WTC11 (cell line): Measurements from ENCODE around the gene CILP2. TPM values are rescaled to one million over a fixed set of nuclear protein-coding genes. Genes with fewer than 3 reads are reported as not detected.

Source experiments
- AR ChIP-seq: fragments of 250-450 bp; sonication (Bioruptor Pico); IDR thresholded peaks from 2 replicates; pipeline ENCODE4 v1.9.0; 2021; ENCODE audit warnings: mild to moderate bottlenecking
- ATF3 ChIP-seq: sonication (generic); formaldehyde crosslinking; conservative IDR thresholded peaks from 2 replicates; pipeline ENCODE4 v1.8.1; 2022; ENCODE audit warnings: mild to moderate bottlenecking, missing genetic modification reagents
- CBFB ChIP-seq: sonication (generic); formaldehyde crosslinking; IDR thresholded peaks from 2 replicates; pipeline ENCODE4 v1.8.1; 2022; ENCODE audit warnings: mild to moderate bottlenecking, low read depth, missing genetic modification reagents
- CREB1 ChIP-seq: sonication (generic); formaldehyde crosslinking; IDR thresholded peaks from 2 replicates; pipeline ENCODE4 v1.8.0; 2023; ENCODE audit warnings: mild to moderate bottlenecking, missing genetic modification reagents
- ERG ChIP-seq: fragments of 250-450 bp; sonication (Bioruptor Pico); IDR thresholded peaks from 2 replicates; pipeline ENCODE4 v1.8.0; 2021; ENCODE audit warnings: mild to moderate bottlenecking
- ETV6 ChIP-seq: sonication (generic); formaldehyde crosslinking; IDR thresholded peaks from 2 replicates; pipeline ENCODE4 v1.8.1; 2022; ENCODE audit warnings: mild to moderate bottlenecking, missing genetic modification reagents
- GABPB1 ChIP-seq: sonication (generic); formaldehyde crosslinking; IDR thresholded peaks from 2 replicates; pipeline ENCODE4 v1.8.1; 2023; ENCODE audit warnings: mild to moderate bottlenecking, missing genetic modification reagents
- HMGA2 ChIP-seq: fragments of 250-450 bp; sonication (Bioruptor Pico); IDR thresholded peaks from 2 replicates; pipeline ENCODE4 v1.4.0; 2021; ENCODE audit warnings: mild to moderate bottlenecking, moderate library complexity
- JUN ChIP-seq: sonication (generic); formaldehyde crosslinking; IDR thresholded peaks from 2 replicates; pipeline ENCODE4 v1.8.0; 2023; ENCODE audit warnings: mild to moderate bottlenecking, missing genetic modification reagents
- KAT7 ChIP-seq: sonication (generic); formaldehyde crosslinking; IDR thresholded peaks from 2 replicates; pipeline ENCODE4 v1.8.1; 2023; ENCODE audit warnings: missing genetic modification reagents, mild to moderate bottlenecking, borderline replicate concordance
- MLX ChIP-seq: sonication (generic); formaldehyde crosslinking; IDR thresholded peaks from 2 replicates; pipeline ENCODE4 v1.8.1; 2023; ENCODE audit warnings: mild to moderate bottlenecking, missing genetic modification reagents, moderate library complexity
- MYBL2 ChIP-seq: sonication (generic); formaldehyde crosslinking; IDR thresholded peaks from 2 replicates; pipeline ENCODE4 v1.8.1; 2023; ENCODE audit warnings: mild to moderate bottlenecking, moderate library complexity, missing genetic modification reagents
- NR3C1 ChIP-seq: sonication (generic); formaldehyde crosslinking; conservative IDR thresholded peaks from 2 replicates; pipeline ENCODE4 v1.8.1; 2023; ENCODE audit warnings: low read depth, mild to moderate bottlenecking, missing genetic modification reagents
- PRRX2 ChIP-seq: fragments of 250-450 bp; sonication (Bioruptor Pico); IDR thresholded peaks from 2 replicates; pipeline ENCODE4 v1.8.0; 2021; ENCODE audit warnings: mild to moderate bottlenecking
- RELA ChIP-seq: sonication (generic); formaldehyde crosslinking; IDR thresholded peaks from 2 replicates; pipeline ENCODE4 v1.8.1; 2022; ENCODE audit warnings: missing genetic modification reagents, mild to moderate bottlenecking, borderline replicate concordance
- SMAD4 ChIP-seq: sonication (generic); formaldehyde crosslinking; IDR thresholded peaks from 2 replicates; pipeline ENCODE4 v1.8.0; 2022; ENCODE audit warnings: mild to moderate bottlenecking, missing genetic modification reagents
- STAT6 ChIP-seq: sonication (generic); formaldehyde crosslinking; conservative IDR thresholded peaks from 2 replicates; pipeline ENCODE4 v1.8.1; 2023; ENCODE audit warnings: mild to moderate bottlenecking, low read depth, missing genetic modification reagents, moderate library complexity
- TEAD4 ChIP-seq: sonication (generic); formaldehyde crosslinking; IDR thresholded peaks from 2 replicates; pipeline ENCODE4 v1.8.0; 2022; ENCODE audit warnings: mild to moderate bottlenecking, missing genetic modification reagents
- TP53 ChIP-seq: sonication (generic); formaldehyde crosslinking; IDR thresholded peaks from 2 replicates; pipeline ENCODE4 v1.8.1; 2023; ENCODE audit warnings: mild to moderate bottlenecking, missing genetic modification reagents
- ZNF121 ChIP-seq: sonication (generic); formaldehyde crosslinking; IDR thresholded peaks from 2 replicates; pipeline ENCODE4 v1.8.0; 2023; ENCODE audit warnings: missing genetic modification reagents
- ZNF317 ChIP-seq: sonication (generic); formaldehyde crosslinking; IDR thresholded peaks from 2 replicates; pipeline ENCODE4 v1.8.1; 2023; ENCODE audit warnings: low read depth, mild to moderate bottlenecking, moderate library complexity, missing genetic modification reagents, borderline replicate concordance
- ZNF416 ChIP-seq: fragments of 250-450 bp; sonication (Bioruptor Pico); IDR thresholded peaks from 2 replicates; pipeline ENCODE4 v1.9.0; 2021; ENCODE audit warnings: mild to moderate bottlenecking, inconsistent platforms
- ZNF425 ChIP-seq: fragments of 250-450 bp; sonication (Bioruptor Pico); conservative IDR thresholded peaks from 2 replicates; pipeline ENCODE4 v1.9.0; 2021; ENCODE audit warnings: mild to moderate bottlenecking
- ZNF532 ChIP-seq: fragments of 250-450 bp; sonication (Bioruptor Pico); IDR thresholded peaks from 2 replicates; pipeline ENCODE4 v1.9.0; 2021; ENCODE audit warnings: mild to moderate bottlenecking, borderline replicate concordance
- total RNA-seq: library from RNA; stranded (reverse); gene quantifications from 3 replicates; pipeline ENCODE4 v1.2.3, GENCODE V29; 2021

Gene CILP2
- total RNA-seq, 1 experiment from 2014 or later: 7.9 TPM

GRCh38 chr19:19515642-19516519 lies 22.2 kb upstream of the CILP2 start, which contains the start of gene NDUFA13 (continued):
- TF ChIP-seq ZNF425 (CRISPR knock-in tag) (no peak), RELA (CRISPR knock-in tag) (no peak), NR3C1 (no peak), ETV6 (CRISPR knock-in tag) (peak; percentile 93), TEAD4 (CRISPR knock-in tag) (peak; percentile 55; the same call in 1 of the 2 replicates), TP53 (CRISPR knock-in tag) (no peak), ATF3 (CRISPR knock-in tag) (no peak), STAT6 (CRISPR knock-in tag) (no peak), CBFB (CRISPR knock-in tag) (no peak), ZNF416 (no peak), ERG (CRISPR knock-in tag) (no peak), MLX (no peak), JUN (CRISPR knock-in tag) (no peak), SMAD4 (no peak), ZNF121 (CRISPR knock-in tag) (no peak), KAT7 (CRISPR knock-in tag) (peak; percentile 71; the same call in 1 of the 2 replicates), AR (CRISPR knock-in tag) (no peak), ZNF532 (CRISPR knock-in tag) (no peak), HMGA2 (CRISPR knock-in tag) (no peak), MYBL2 (CRISPR knock-in tag) (no peak), CREB1 (peak; percentile 43; the same call in 1 of the 2 replicates), PRRX2 (CRISPR knock-in tag) (no peak), GABPB1 (CRISPR knock-in tag) (peak; percentile 80), ZNF317 (CRISPR knock-in tag) (0 out of 2 replicates have a peak, but pooled peaks have one; percentile 56)
